Measurements from ENCODE around the gene CES2. TPM values are rescaled to one million over a fixed set of nuclear protein-coding genes. Genes with fewer than 3 reads are reported as not detected.

Gene CES2
- total RNA-seq, 2 experiments from 2014 or later, result 32.5 to 32.7 TPM

DNA sequence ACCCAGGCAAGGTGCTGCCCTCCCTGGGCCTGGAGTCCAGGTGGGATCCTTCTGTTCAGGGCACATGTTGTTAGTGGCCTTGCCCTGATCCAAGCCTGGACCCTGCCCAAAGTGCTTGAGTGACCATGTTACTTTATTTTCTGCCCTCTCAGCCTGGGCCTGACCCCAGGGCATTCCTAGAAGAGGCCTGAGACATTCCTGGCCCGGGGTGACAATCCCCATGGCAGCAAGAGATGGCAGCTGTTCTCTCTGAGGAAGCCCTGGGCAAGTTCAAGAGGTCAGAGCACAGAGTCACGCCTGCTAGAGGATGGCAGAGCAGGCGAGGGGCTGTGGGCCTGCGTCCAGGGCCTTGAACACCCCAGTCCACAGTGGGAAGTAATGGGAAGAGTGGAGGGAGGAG is 21.6 kb upstream of the CES2 start:
- H3K27ac Mint-ChIP-seq, result no peak overlapping the region
- ChIA-PET POLR2A (no interaction called here), CTCF (interaction anchor here (1.3 to 1.7 kb wide), 2 partner anchors 11 to 48 kb away, joined by 3 read pairs; partner anchors contain the start of gene CES3)
- H3K36me3 Mint-ChIP-seq, result no peaks in the 10 kb centered on the region
- no peak overlapping the region for H3K4me3 Mint-ChIP-seq
- H3K27me3 Mint-ChIP-seq, result peaks cover 1% of the 10 kb centered on the region
- intact Hi-C loops (cut with micrococcal nuclease), result no loop called here
- H3K4me1 Mint-ChIP-seq (ENCODE audit: low read depth), result no peaks in the 10 kb centered on the region
- no peaks in the 10 kb centered on the region for H3K9me3 Mint-ChIP-seq
- no peak for DNase-seq

DNA sequence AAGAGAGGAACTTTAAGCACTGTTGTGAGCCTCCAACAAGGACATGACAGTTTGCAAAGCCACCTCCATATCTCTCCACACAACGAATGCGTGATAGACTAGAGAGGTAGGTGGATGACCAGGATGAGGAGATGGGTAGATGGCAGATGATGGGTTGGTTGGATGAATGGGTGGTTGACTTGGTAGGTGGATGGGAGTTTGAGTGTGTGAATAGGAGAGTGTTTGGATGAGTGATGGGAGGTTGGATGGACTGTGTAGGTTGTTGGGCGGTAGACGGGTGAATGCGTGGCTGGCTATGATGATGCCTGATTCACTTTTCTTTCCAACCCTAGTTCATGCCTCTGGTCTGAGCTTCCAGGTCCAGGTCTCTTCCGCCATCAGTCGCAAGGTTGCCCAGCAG is 20.8 kb upstream of the CES2 start:
- ChIA-PET CTCF (interaction anchor here (1.3 kb wide), 1 partner anchor 10 kb away, joined by 3 read pairs; no protein-coding TSS in a partner anchor), POLR2A (interaction anchor here (1.2 kb wide), 1 partner anchor 20 kb away, joined by 4 read pairs; the partner anchor contains the start of gene CIAO2B)
- no peaks in the 10 kb centered on the region for H3K4me1 Mint-ChIP-seq (ENCODE audit: low read depth)
- no peak for DNase-seq
- no peaks in the 10 kb centered on the region for H3K36me3 Mint-ChIP-seq
- H3K4me3 Mint-ChIP-seq, result no peak overlapping the region
- H3K9me3 Mint-ChIP-seq, result no peaks in the 10 kb centered on the region
- intact Hi-C loops (cut with micrococcal nuclease), result no loop called here
- peaks cover 1% of the 10 kb centered on the region for H3K27me3 Mint-ChIP-seq
- H3K27ac Mint-ChIP-seq, result no peak overlapping the region

DNA sequence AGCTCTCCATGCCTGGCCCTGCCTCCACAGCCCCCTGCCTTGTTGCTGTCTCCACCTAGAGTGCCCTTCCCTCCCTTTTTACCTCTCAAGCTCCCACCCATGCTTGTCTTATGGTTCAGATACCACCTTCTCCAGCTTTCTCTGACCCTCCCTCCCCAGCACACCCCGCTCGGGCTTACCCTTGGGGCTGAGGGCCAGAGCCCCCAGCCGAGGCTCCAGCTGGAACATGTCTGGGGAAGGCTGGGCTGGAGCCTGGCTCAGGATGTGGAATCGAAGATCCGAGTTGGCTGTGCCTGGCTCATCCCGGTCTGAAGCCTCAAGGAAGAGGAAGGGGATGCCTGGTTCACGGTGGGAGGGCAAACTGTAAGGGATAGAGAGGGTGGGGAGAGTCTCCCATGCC is 20.3 kb upstream of the CES2 start:
- Mint-ChIP-seq H3K27ac (no peak overlapping the region), H3K27me3 (peaks cover 4% of the 10 kb centered on the region), H3K36me3 (no peaks in the 10 kb centered on the region), H3K4me3 (no peak overlapping the region), H3K9me3 (no peaks in the 10 kb centered on the region), H3K4me1 (ENCODE audit: low read depth) (no peaks in the 10 kb centered on the region)
- DNase-seq, result no peak
- POLR2A ChIA-PET, result interaction anchor here (1.2 kb wide), 1 partner anchor 19 kb away, joined by 4 read pairs; the partner anchor contains the start of gene CIAO2B
- CTCF ChIA-PET, result interaction anchor here (1.1 to 1.3 kb wide), 2 partner anchors 10 to 13 kb away, joined by 3 to 8 read pairs; no protein-coding TSS in a partner anchor
- intact Hi-C loops (cut with micrococcal nuclease), result no loop called here

DNA sequence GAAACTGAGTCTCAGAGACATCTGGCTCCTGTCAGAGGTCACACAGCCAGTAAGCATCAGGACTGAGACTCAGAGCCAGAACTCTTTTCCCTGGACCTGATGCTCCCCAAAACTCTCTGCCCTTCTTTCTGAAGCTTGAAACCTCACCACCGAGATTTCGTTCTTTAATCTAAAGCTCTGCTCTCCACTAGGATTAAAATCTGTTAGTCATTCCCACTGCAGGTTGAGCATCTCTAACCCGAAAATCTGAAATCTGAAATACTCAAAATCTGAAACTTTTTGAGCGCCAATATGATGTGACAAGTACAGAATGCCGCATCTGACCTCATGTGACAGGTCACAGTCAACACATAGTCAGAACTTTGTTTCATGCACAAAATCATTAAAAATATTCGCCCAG is 18.8 kb upstream of the CES2 start:
- Mint-ChIP-seq H3K4me3 (no peak overlapping the region), H3K27ac (no peak overlapping the region), H3K9me3 (no peaks in the 10 kb centered on the region), H3K4me1 (ENCODE audit: low read depth) (no peaks in the 10 kb centered on the region), H3K36me3 (no peaks in the 10 kb centered on the region), H3K27me3 (peaks cover 8% of the 10 kb centered on the region)
- ChIA-PET CTCF (interaction anchor here (0.6 to 1.3 kb wide), 2 partner anchors 12 to 86 kb away, joined by 3 read pairs; partner anchors contain the start of gene NAE1), POLR2A (no interaction called here)
- DNase-seq, result no peak
- intact Hi-C loops (cut with micrococcal nuclease), result no loop called here

DNA sequence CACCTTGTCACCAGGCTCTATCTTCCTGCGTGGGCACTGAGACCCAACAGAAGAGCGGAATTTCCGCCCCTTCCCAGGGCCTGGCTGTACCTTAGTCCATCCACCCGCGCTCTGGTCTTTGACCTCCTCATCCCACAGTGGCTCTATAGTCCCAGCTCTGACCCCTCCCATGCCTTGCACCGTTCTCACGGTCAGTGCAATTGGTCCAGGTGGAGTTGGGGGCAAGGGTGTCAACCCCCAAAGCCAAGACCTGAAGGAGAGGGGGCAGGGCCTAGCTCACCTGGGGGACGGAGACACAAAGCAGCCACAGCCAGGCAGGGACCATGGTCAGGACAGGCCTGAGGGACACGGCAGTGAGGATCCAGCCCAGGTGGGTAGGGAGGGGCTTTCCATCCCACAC is 17.6 kb upstream of the CES2 start:
- H3K4me3 Mint-ChIP-seq, result no peak overlapping the region

DNA sequence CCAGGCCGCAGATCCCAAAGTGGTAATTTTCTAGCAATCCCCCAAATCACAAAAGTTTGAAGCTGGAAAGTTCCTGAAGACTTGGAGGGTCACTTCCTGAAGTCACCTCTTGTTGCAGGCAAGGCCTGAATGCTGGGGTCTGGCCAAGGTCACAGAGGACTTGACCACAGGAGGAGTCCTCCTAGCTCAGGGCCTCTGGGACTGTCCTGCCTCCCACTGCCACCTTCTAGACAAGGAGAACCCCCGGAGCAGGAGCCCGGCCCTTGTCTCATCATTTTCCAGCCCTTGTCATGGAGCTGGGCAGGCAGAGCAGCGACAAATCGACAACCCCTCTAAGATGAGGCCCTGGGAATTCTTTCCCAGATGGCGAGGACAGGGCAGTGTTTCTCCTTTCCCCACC is 17.0 kb upstream of the CES2 start:
- Mint-ChIP-seq H3K36me3 (peaks cover 2% of the 10 kb centered on the region), H3K4me1 (ENCODE audit: low read depth) (no peaks in the 10 kb centered on the region), H3K4me3 (no peak overlapping the region), H3K27me3 (peaks cover 13% of the 10 kb centered on the region), H3K9me3 (no peaks in the 10 kb centered on the region), H3K27ac (no peak overlapping the region)
- POLR2A ChIA-PET, result no interaction called here
- no peak for DNase-seq
- CTCF ChIA-PET, result interaction anchor here (1.6 to 2.6 kb wide), 3 partner anchors 8 to 51 kb away, joined by 5 to 15 read pairs (median 9); no protein-coding TSS in a partner anchor
- intact Hi-C loops (cut with micrococcal nuclease), result no loop called here

More for the DNA sequence above, 17.6 kb upstream of the CES2 start:
- Mint-ChIP-seq H3K27ac (no peak overlapping the region), H3K27me3 (peaks cover 8% of the 10 kb centered on the region), H3K36me3 (no peaks in the 10 kb centered on the region), H3K9me3 (no peaks in the 10 kb centered on the region), H3K4me1 (ENCODE audit: low read depth) (no peaks in the 10 kb centered on the region)
- DNase-seq, result no peak
- intact Hi-C loops (cut with micrococcal nuclease), result no loop called here
- POLR2A ChIA-PET, result no interaction called here
- CTCF ChIA-PET, result no interaction called here

DNA sequence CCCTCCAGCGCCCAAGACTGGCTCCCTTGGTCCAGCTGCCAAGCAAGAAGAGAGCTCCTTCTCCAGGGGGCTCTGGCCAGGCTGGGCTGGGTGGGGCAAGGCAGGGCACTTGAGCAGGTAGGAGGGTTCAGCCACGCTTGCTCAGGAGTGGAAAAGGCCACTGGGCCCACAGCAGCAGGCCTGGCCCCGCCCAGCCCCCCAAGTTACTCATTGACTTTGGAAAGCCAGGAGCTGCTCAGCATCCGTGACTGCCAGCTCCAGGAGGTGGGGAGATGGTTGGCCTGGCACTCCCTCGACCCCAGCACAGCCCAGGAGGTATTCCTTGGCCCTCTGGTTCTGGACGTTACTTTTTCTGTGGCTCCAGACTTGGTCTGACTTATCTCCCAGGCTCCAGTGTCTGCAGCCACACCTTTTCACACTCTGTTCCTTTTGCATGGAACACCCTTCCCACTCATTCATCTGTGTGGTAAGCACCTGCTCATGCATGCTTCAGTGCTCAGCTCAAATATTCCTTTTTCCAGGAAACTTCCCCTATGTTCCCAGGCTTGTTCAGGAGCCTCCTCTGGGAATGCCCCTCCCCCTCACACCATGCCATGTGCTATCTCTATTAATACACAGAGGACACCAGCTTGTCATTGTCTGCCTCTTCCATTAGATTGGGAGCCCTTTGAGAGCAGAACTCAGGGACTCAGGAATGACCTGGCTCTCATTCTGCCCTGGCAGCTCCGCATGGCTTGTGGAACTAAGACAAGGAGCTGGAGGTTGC is 16.3 kb upstream of the CES2 start, which contains the start of gene CDH16:
Gene CDH16, minus strand, starts transcription at position 83 of the 766 bp plus-strand sequence. CDS start 820 bp downstream, outside the sequence.
- no peak within 1 kb of the TSS for H3K27ac Mint-ChIP-seq

DNA sequence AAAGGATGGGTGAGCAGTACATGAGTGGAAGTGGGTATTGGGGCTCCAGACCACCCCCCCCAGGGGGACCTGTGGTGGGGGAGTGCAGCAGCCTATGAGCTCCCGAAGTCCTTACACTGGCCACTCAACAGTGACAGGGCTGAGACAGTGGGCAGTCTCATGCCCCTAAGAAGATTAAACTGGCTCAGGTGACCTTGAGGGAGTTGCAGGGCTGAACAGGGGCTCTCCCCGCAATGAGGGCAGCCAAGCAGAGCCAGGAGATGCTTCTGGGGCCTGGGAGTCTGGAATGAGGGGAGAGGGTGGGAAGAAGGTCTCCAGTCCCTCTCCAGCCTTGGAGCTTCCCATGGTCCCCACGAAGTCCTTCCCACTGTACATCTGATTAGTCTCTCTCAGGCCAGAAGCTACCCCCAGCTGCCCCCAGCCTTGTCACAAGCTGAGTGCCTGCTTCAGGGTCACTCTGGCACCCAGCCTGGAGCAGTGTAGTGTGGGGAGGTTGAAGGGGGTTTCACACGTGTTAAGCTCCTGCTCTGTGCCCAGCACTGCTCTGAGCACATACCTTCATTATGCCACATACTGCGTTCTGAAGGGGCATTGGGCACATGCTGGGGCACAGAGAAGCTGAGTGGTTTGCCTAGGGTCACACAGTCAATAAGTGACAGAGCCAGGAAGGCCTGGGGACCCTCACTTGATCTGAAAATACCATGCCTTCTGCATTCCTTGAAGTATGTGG is 15.6 kb upstream of the CES2 start:
- ChIA-PET POLR2A (interaction anchor here (0.7 kb wide), 1 partner anchor 13 kb away, joined by 3 read pairs; no protein-coding TSS in a partner anchor), CTCF (interaction anchor here (1.2 to 4.3 kb wide), 6 partner anchors 9 to 89 kb away, joined by 3 to 21 read pairs (median 8); partner anchors contain the start of gene NAE1)
- Mint-ChIP-seq H3K27ac (no peak overlapping the region), H3K9me3 (no peaks in the 10 kb centered on the region), H3K4me3 (no peak overlapping the region), H3K36me3 (peaks cover 3% of the 10 kb centered on the region), H3K27me3 (peaks cover 23% of the 10 kb centered on the region), H3K4me1 (ENCODE audit: low read depth) (no peaks in the 10 kb centered on the region)
- intact Hi-C loops (cut with micrococcal nuclease), result no loop called here
- no peak for DNase-seq

More for the DNA sequence above, 16.3 kb upstream of the CES2 start, which contains the start of gene CDH16:
- no peak for DNase-seq
- Mint-ChIP-seq H3K4me1 (ENCODE audit: low read depth) (no peaks in the 10 kb centered on the region), H3K4me3 (no peak within 1 kb of the TSS), H3K27me3 (peaks cover 19% of the 10 kb centered on the region), H3K36me3 (peaks cover 3% of the 10 kb centered on the region), H3K9me3 (no peaks in the 10 kb centered on the region)
- ChIA-PET CTCF (interaction anchor here (1.2 to 2.6 kb wide), 4 partner anchors 9 to 88 kb away, joined by 3 to 15 read pairs (median 7); partner anchors contain the start of gene NAE1), POLR2A (interaction anchor here (0.7 kb wide), 1 partner anchor 14 kb away, joined by 3 read pairs; no protein-coding TSS in a partner anchor)
- intact Hi-C loops (cut with micrococcal nuclease), result no loop called here

DNA sequence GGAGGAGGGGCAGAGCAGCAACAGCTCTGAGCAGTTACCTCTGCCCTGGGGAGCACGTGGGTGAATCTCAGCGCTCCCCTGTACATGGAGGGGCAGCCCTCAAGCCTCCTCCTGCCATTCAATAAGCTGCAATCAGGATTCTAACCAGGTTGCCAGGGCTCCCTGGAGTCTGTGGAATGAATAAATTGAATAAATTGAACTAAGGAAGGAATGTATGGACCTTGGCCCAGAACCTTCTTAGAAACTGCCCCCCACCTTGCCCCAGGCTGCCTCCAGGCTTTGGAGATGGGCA is 15.1 kb upstream of the CES2 start:
- Mint-ChIP-seq H3K27me3 (peaks cover 24% of the 10 kb centered on the region), H3K9me3 (no peaks in the 10 kb centered on the region), H3K36me3 (peaks cover 3% of the 10 kb centered on the region), H3K4me1 (ENCODE audit: low read depth) (peaks cover under 1% of the 10 kb centered on the region), H3K27ac (no peak overlapping the region), H3K4me3 (no peak overlapping the region)
- ChIA-PET CTCF (interaction anchor here (2.0 to 4.3 kb wide), 3 partner anchors 10 to 53 kb away, joined by 8 to 21 read pairs (median 15); no protein-coding TSS in a partner anchor), POLR2A (no interaction called here)
- intact Hi-C loops (cut with micrococcal nuclease), result no loop called here
- no peak for DNase-seq

DNA sequence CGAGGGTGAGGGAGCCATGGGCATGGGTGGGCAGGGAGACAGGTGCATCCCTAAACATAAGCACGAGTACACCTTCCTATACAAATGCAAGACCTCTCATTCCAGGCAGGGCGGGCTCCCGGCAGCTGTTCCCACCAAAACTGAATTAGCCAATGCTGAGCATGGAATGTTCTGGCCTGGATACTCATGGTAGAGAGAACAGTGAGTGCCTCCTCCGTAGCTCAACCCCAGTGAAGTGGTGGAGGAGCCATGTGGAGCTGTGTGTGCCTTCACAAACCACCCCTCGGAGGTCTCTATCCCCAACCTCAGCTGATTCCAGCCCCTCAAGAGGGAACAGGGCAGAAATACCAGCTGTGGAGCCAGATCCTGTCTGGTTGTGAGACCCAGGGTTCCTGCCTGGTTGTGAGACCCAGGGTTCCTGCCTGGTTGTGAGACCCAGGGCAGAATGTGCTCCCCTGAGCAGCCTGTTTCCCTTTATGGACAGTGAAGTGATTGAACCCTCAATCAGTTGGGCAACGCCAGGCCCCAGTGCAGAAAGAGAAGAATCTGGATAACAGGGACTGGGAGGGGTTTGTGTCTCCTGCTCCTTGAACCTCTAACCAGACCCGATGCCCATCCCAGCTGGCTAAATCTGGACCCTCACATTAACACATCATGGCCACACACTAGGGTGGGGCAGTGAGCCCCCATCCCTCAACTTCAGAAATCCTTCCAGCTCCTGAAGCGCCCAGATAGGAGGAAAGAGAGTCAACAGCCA is 14.2 kb upstream of the CES2 start:
- H3K4me1 Mint-ChIP-seq (ENCODE audit: low read depth), result peaks cover 7% of the 10 kb centered on the region
- H3K9me3 Mint-ChIP-seq, result no peaks in the 10 kb centered on the region
- ChIA-PET POLR2A (no interaction called here), CTCF (interaction anchor here (0.6 to 4.3 kb wide), 4 partner anchors 11 to 445 kb away, joined by 3 to 21 read pairs (median 12); no protein-coding TSS in a partner anchor)
- H3K27ac Mint-ChIP-seq, result no peak overlapping the region
- intact Hi-C loops (cut with micrococcal nuclease), result no loop called here
- no peak for DNase-seq
- H3K4me3 Mint-ChIP-seq, result no peak overlapping the region
- H3K36me3 Mint-ChIP-seq, result peaks cover 3% of the 10 kb centered on the region
- H3K27me3 Mint-ChIP-seq, result peaks cover 30% of the 10 kb centered on the region

DNA sequence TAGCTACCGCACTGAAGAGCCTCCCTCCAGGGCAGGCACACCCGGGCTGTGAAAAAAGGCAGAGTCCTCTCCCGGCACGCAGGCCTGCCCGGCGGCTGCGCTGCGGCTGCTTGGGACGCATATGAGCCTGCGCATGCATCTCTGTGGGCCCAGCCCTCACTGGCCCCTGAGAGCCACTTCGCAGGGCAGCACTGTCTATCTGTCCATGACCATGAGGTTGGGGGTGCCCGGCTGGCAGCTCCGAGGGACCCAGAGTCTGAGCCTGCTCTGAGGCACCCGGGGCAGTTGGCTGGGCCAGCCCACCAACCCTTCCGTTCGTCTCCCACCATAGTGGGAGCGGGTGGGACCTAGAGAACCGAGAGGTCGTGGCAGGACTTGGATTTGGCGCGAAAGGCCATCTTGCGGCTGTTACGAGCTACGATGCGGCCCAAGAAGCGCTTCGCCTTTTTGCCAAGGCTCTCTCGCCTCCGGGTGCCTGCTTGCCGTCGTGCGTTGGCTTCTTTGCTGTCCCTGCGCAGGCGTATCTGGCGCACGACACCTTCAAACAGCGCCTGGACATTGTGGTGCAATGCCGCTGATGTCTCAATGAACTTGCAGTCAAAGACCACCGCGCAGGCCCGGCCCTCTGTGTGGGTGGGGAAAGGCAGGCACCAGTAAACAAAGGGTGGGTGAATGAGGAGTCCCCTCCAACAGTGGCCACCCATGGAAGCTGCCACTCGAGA is 13.4 kb upstream of the CES2 start:
- Mint-ChIP-seq H3K36me3 (peaks cover 3% of the 10 kb centered on the region), H3K27ac (no peak overlapping the region), H3K4me1 (ENCODE audit: low read depth) (peaks cover 7% of the 10 kb centered on the region), H3K27me3 (peaks cover 30% of the 10 kb centered on the region), H3K4me3 (no peak overlapping the region), H3K9me3 (no peaks in the 10 kb centered on the region)
- POLR2A ChIA-PET, result no interaction called here
- CTCF ChIA-PET, result interaction anchor here (0.6 to 4.3 kb wide), 3 partner anchors 28 to 446 kb away, joined by 3 to 21 read pairs (median 8); no protein-coding TSS in a partner anchor
- intact Hi-C loops (cut with micrococcal nuclease), result no loop called here
- DNase-seq, result no peak

Measured in activated CD4-positive, alpha-beta memory T cell treated with anti-CD3 and anti-CD28 coated beads for 36 hours (primary cell).